GM21825 (cell line): ENCODE measurements around the gene WDR76.

Experiments
- ATAC-seq: cut with Tn5 transposase; IDR thresholded peaks from one replicate; pipeline ENCODE4 v1.9.1; 2021; ENCODE audit warnings: mild to moderate bottlenecking, moderate library complexity; ENCODE audit not compliant: unreplicated experiment

WDR76 gene

DNA sequence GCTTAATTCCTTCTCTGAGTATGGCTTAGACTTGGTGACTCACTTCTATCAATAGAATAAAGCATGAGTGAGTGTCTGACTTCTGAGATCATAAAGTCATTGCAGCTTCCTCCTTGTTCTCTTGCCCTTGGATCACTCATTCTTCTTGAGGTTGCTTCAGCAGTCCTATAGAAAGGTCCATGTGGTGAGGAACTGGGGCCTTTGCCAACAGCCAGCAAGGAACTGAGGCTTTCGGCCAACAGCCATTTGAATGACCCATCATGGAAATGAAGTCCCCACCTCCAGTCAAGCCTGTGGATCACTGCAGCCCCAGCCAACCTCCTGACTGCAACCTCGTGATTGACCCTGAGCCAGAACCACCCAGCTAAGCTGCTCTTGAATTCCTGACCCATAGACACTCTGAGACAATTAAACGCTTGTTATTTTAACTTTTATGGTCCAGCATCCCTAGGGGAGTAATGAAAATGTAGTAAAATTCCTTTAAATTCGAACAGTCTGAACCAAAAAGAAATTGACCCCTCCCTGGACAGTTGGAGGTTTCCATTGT, 84.5 kb downstream of the WDR76 start:
- no peak for ATAC-seq

DNA sequence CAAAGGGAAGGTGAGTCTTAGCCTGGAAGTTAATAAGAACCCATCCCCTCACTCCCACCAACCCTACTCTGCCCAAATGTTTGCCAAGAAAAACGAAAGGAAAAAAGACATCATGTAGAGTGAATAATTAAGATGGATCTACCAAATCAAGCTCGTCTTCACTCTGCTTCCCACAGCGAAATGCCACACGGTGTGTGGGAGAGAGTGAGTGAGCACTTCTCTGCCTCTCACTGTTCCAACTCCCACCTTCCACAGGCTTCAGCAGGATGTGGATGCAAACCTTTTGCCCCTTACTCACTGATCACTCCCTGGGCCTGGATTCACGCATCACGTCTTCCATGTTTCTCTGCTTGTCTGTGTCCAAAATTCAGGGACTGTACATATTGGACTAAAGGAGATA, 85.4 kb downstream of the WDR76 start:
- ATAC-seq, result no peak

GRCh38 chr15:43913026-43913780, 86.4 kb downstream of the WDR76 start:
- no peak for ATAC-seq

DNA sequence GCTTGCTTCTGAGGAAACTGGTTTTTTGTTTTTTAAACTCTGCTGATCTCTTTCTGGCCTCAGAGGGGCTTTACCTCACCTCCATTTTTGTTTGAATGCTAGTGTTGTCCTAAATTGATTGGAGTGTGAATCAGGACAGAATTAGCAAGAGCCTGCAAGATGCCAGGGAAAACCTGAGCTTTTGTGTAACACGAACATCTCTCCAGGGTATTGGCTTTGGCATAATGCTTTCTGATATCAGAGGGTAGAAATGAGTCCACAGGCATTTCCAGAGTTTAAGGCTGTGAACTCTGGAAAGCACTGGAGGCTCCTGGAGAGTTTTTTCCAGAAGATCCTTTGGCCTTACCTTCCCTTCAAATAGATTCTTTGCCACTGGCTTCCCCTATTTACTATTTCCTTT, 87.1 kb downstream of the WDR76 start:
- ATAC-seq, result no peak

- ATAC-seq, result no peak
Observed at GRCh38 chr15:43915631-43916325, 89.0 kb downstream of the WDR76 start.

DNA sequence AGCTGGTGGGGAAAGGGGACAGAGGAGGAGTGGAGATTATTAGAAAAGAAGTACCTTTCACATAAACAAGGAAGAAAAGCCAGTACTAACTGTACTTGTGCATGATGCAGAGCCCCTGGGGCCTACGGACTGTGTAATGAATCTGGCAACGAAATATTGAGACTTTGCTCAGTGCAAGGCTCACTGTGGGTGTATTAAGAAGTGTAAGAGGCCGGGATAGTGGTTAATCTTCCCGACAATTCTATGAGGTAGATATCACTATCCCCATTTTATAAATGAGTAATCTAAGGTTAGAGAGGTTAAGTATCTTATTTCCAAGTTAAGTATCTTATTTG, 89.5 kb downstream of the WDR76 start:
- ATAC-seq, result no peak
